GM19238 (cell line): Measurements from ENCODE around the gene CEP63.
"Not testable (repeated sequence)": the region's sequence is repeated elsewhere in the genome, so short reads cannot be mapped to it uniquely, and the experiment has no call there.

Source experiments
- DNase-seq: peaks from one replicate; pipeline ENCODE4 v3.0.0; 2011; ENCODE audit warnings: low spot score; ENCODE audit not compliant: insufficient read length

CEP63 gene

GRCh38 chr3:134569899-134570298 lies 84.0 kb downstream of the CEP63 start:
- not testable (repeated sequence) for DNase-seq

GRCh38 chr3:134576426-134576825 lies 90.6 kb downstream of the CEP63 start:
- no peak for DNase-seq

- no peak for DNase-seq
Observed at GRCh38 chr3:134576831-134577230, 91.0 kb downstream of the CEP63 start.

- DNase-seq, result no peak
Observed at GRCh38 chr3:134579141-134579665, 93.3 kb downstream of the CEP63 start.

GRCh38 chr3:134590766-134591165 lies 104.9 kb downstream of the CEP63 start:
- no peak for DNase-seq

GRCh38 chr3:134592806-134593205 lies 106.9 kb downstream of the CEP63 start:
- DNase-seq, result no peak

- no peak for DNase-seq
Observed at GRCh38 chr3:134594331-134594741, 108.5 kb downstream of the CEP63 start.

GRCh38 chr3:134594986-134595385 lies 109.1 kb downstream of the CEP63 start:
- DNase-seq, result not testable (repeated sequence)

- DNase-seq, result no peak
Observed at GRCh38 chr3:134597390-134597970, 111.6 kb downstream of the CEP63 start.

GRCh38 chr3:134598763-134599545 lies 113.1 kb downstream of the CEP63 start:
- DNase-seq, result no peak

GRCh38 chr3:134600206-134600605 lies 114.3 kb downstream of the CEP63 start:
- no peak for DNase-seq

- DNase-seq, result peak; percentile 64
Observed at GRCh38 chr3:134600685-134601463, 115.0 kb downstream of the CEP63 start.

- DNase-seq, result no peak
Observed at GRCh38 chr3:134601539-134602439, 115.9 kb downstream of the CEP63 start.

- no peak for DNase-seq
Observed at GRCh38 chr3:134602440-134602814, 116.6 kb downstream of the CEP63 start.

- no peak for DNase-seq
Observed at GRCh38 chr3:134603480-134603879, 117.6 kb downstream of the CEP63 start.

GRCh38 chr3:134603956-134604355 lies 118.1 kb downstream of the CEP63 start:
- no peak for DNase-seq

GRCh38 chr3:134605556-134605955 lies 119.7 kb downstream of the CEP63 start:
- no peak for DNase-seq

GRCh38 chr3:134606033-134607025 lies 120.5 kb downstream of the CEP63 start:
- no peak for DNase-seq

- DNase-seq, result no peak
Observed at GRCh38 chr3:134607054-134608022, 121.5 kb downstream of the CEP63 start.
